HFFc6 (cell line): ENCODE results near the gene ZNF592. TPM values are rescaled to one million over a fixed set of nuclear protein-coding genes. Genes with fewer than 3 reads are reported as not detected.

Experiments
- DNase-seq: peaks from one replicate; pipeline ENCODE4 v3.0.0-alpha.2; 2018
- H3K27ac Mint-ChIP-seq: 2 replicates; pipeline ENCODE4 v1.8.0; 2020; ENCODE audit warnings: mild to moderate bottlenecking, mixed read lengths
- H3K27me3 Mint-ChIP-seq: 2 replicates; pipeline ENCODE4 v1.8.0; 2021; ENCODE audit warnings: mild to moderate bottlenecking, moderate library complexity, mixed read lengths; ENCODE audit not compliant: insufficient read depth
- H3K36me3 Mint-ChIP-seq: 2 replicates; pipeline ENCODE4 v1.8.0; 2021; ENCODE audit warnings: low read depth, mixed read lengths
- H3K4me1 Mint-ChIP-seq: 2 replicates; pipeline ENCODE4 v1.8.0; 2020; ENCODE audit warnings: low read depth, mixed read lengths
- H3K4me3 Mint-ChIP-seq: 2 replicates; pipeline ENCODE4 v1.8.0; 2020; ENCODE audit warnings: mild to moderate bottlenecking, moderate library complexity, mixed read lengths
- H3K9me3 Mint-ChIP-seq: 2 replicates; pipeline ENCODE4 v1.8.0; 2020; ENCODE audit warnings: mild to moderate bottlenecking, mixed read lengths
- total RNA-seq, 6 experiments: library from RNA; stranded (reverse); fragmentation: NEBNext Ultra II Directional; extraction: Animal tissue kit (Norgen Biotek cat#: 25700); gene quantifications; 2 replicates in 1 of 6; 3 replicates in 5 of 6; pipeline ENCODE4 v1.2.3, GENCODE V29; 2021
- TF ChIP-seq, protein P1 (sequence below): fragments of 200-600 bp; sonication (generic); IDR thresholded peaks from 2 replicates; pipeline ENCODE4 v1.5.0; 2021; ENCODE audit warnings: antibody characterized with exemption, mild to moderate bottlenecking

The ZNF592 gene
- total RNA-seq, 6 experiments from 2014 or later: 15.4 to 19.0 (median 17.6) TPM

GRCh38 chr15:84846269-84846668, 97.9 kb downstream of the ZNF592 start:
- no peak overlapping the region for H3K4me3 Mint-ChIP-seq
- peaks cover 13% of the 10 kb centered on the region for H3K36me3 Mint-ChIP-seq
- H3K27me3 Mint-ChIP-seq: no peaks in the 10 kb centered on the region; the same call in 1 of the 2 replicates
- H3K27ac Mint-ChIP-seq: no peak overlapping the region
- TF ChIP-seq, protein P1, sequence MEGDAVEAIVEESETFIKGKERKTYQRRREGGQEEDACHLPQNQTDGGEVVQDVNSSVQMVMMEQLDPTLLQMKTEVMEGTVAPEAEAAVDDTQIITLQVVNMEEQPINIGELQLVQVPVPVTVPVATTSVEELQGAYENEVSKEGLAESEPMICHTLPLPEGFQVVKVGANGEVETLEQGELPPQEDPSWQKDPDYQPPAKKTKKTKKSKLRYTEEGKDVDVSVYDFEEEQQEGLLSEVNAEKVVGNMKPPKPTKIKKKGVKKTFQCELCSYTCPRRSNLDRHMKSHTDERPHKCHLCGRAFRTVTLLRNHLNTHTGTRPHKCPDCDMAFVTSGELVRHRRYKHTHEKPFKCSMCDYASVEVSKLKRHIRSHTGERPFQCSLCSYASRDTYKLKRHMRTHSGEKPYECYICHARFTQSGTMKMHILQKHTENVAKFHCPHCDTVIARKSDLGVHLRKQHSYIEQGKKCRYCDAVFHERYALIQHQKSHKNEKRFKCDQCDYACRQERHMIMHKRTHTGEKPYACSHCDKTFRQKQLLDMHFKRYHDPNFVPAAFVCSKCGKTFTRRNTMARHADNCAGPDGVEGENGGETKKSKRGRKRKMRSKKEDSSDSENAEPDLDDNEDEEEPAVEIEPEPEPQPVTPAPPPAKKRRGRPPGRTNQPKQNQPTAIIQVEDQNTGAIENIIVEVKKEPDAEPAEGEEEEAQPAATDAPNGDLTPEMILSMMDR: no peak
- H3K9me3 Mint-ChIP-seq: peaks cover 21% of the 10 kb centered on the region
- H3K4me1 Mint-ChIP-seq: peaks cover 10% of the 10 kb centered on the region
- DNase-seq: no peak

DNA sequence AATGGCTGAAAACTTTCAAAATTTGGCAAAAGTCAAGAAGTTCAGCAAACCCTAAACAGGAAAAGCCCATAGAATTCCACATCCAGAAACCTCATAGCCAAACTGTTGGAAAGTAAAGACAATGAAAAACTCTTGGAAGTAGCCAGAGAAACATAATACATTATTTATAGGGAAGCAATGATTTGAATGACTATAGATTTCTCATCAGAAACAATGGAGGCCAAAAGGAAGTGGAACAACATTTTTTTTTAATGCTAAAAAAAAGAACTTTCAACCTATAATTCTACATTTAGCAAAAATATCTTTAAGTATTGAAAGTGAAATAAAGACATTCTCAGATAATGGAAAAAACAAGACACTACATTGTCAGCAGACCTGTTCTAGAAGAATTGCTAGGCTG, 99.0 kb downstream of the ZNF592 start:
- no peaks in the 10 kb centered on the region; the same call in 1 of the 2 replicates for H3K27me3 Mint-ChIP-seq
- DNase-seq: no peak
- H3K4me3 Mint-ChIP-seq: no peak overlapping the region
- H3K4me1 Mint-ChIP-seq: peaks cover 9% of the 10 kb centered on the region
- H3K9me3 Mint-ChIP-seq: peaks cover 21% of the 10 kb centered on the region
- H3K36me3 Mint-ChIP-seq: peaks cover 13% of the 10 kb centered on the region
- H3K27ac Mint-ChIP-seq: no peak overlapping the region
- TF ChIP-seq, protein P1: no peak

- Mint-ChIP-seq H3K27me3 (no peaks in the 10 kb centered on the region; the same call in 1 of the 2 replicates), H3K4me1 (peaks cover 5% of the 10 kb centered on the region), H3K36me3 (peaks cover 4% of the 10 kb centered on the region), H3K9me3 (peaks cover 4% of the 10 kb centered on the region), H3K27ac (no peak overlapping the region), H3K4me3 (no peak overlapping the region)
- TF ChIP-seq, protein P1: no peak
- no peak for DNase-seq
These were observed 103.8 kb downstream of the ZNF592 start for GRCh38 chr15:84852212-84852611.

- Mint-ChIP-seq H3K27me3 (no peaks in the 10 kb centered on the region; the same call in 1 of the 2 replicates), H3K4me1 (peaks cover 5% of the 10 kb centered on the region), H3K4me3 (no peak overlapping the region), H3K9me3 (no peaks in the 10 kb centered on the region), H3K36me3 (no peaks in the 10 kb centered on the region), H3K27ac (no peak overlapping the region)
- TF ChIP-seq, protein P1: no peak
- no peak for DNase-seq
These were observed 106.7 kb downstream of the ZNF592 start for GRCh38 chr15:84855136-84855535.

- no peak overlapping the region for H3K27ac Mint-ChIP-seq
These were observed 107.4 kb downstream of the ZNF592 start for GRCh38 chr15:84855765-84856164.

More at GRCh38 chr15:84855765-84856164, 107.4 kb downstream of the ZNF592 start:
- no peaks in the 10 kb centered on the region for H3K36me3 Mint-ChIP-seq
- TF ChIP-seq, protein P1: no peak
- no peak overlapping the region for H3K4me3 Mint-ChIP-seq
- DNase-seq: no peak
- no peaks in the 10 kb centered on the region; the same call in 1 of the 2 replicates for H3K27me3 Mint-ChIP-seq
- no peaks in the 10 kb centered on the region for H3K9me3 Mint-ChIP-seq
- peaks cover 5% of the 10 kb centered on the region for H3K4me1 Mint-ChIP-seq

Other genes starting within 250 kb of the ZNF592 start
- 1 to 10 TPM; 4.5 to 5.9 (median 5.5) TPM for gene ZSCAN2, start 147.6 kb upstream of the ZNF592 start, total RNA-seq
- 10 to 100 TPM; 19.9 to 23.7 (median 21.4) TPM for gene WDR73, start 94.3 kb upstream of the ZNF592 start, total RNA-seq
- 1 to 10 TPM; 4.4 to 7.1 (median 5.5) TPM for gene NMB, start 90.4 kb upstream of the ZNF592 start, total RNA-seq
- 100 to 1,000 TPM; 203 to 230 (median 221) TPM for gene SEC11A, start 32.5 kb upstream of the ZNF592 start, total RNA-seq
- gene ALPK3, start 68.8 kb downstream of the ZNF592 start, total RNA-seq: under 1 TPM; 0.05 to 0.60 (median 0.26) TPM
- not detected for gene SLC28A1, start 136.1 kb downstream of the ZNF592 start, total RNA-seq
- 10 to 100 TPM; 14.3 to 18.6 (median 16.6) TPM for gene PDE8A, start 233.3 kb downstream of the ZNF592 start, total RNA-seq